ENCODE data around the gene B3GALT2. TPM values are rescaled to one million over a fixed set of nuclear protein-coding genes. Genes with fewer than 3 reads are reported as not detected.

B3GALT2 gene
- total RNA-seq, 1 experiment from 2014 or later: not detected

GRCh38 chr1:193222056-193222615 is 35.7 kb upstream of the B3GALT2 start:
- H2BK5ac ChIP-seq (ENCODE audit: insufficient read length, low read length): no peak overlapping the region
- H3K4me1 Mint-ChIP-seq: peaks cover 17 to 25% of the 10 kb centered on the region in 2 experiments
- no peaks in the 10 kb centered on the region for H4K20me1 ChIP-seq (ENCODE audit: control insufficient read depth, insufficient read depth, insufficient read length)
- H3K23me2 ChIP-seq (ENCODE audit: insufficient read length, low read depth, low read length, poor library complexity, severe bottlenecking): no peaks in the 10 kb centered on the region
- H3K9me3 ChIP-seq (ENCODE audit: control insufficient read depth, low read depth, low read length): no peaks in the 10 kb centered on the region
- H2AK5ac ChIP-seq (ENCODE audit: insufficient read length, low read length): no peak overlapping the region
- H3K18ac ChIP-seq (ENCODE audit: insufficient read length, low read depth, low read length): no peak overlapping the region
- H3K79me1 ChIP-seq (ENCODE audit: insufficient read depth, low read depth, low read length, poor library complexity, severe bottlenecking): no peaks in the 10 kb centered on the region
- H3K27me3 ChIP-seq (ENCODE audit: insufficient read depth, low read length): no peaks in the 10 kb centered on the region
- no peak overlapping the region for H2AFZ ChIP-seq (ENCODE audit: low read length)
- H3K4me1 ChIP-seq (ENCODE audit: insufficient read depth, low read length): no peaks in the 10 kb centered on the region; the same call in 1 of the 2 replicates
- no CpG with 5 or more reads among the region's 8 CpGs for WGBS (ENCODE audit: extremely low coverage, insufficient read length, low lambda C conversion rate)
- H3K27ac ChIP-seq (ENCODE audit: insufficient read length, low read depth, low read length): no peak overlapping the region
- H2BK20ac ChIP-seq (ENCODE audit: low read depth, low read length, poor library complexity, severe bottlenecking): no peak overlapping the region
- H3K36me3 Mint-ChIP-seq (ENCODE audit: insufficient read depth in 1 of 3, low read depth in 3 of 3): peaks cover 6 to 24% (median 19%) of the 10 kb centered on the region in 3 experiments; a peak in 6 of 7 replicates
- no peak overlapping the region for H3T11ph ChIP-seq (ENCODE audit: low read length)
- H2BK15ac ChIP-seq (ENCODE audit: low read depth, low read length): no peak overlapping the region
- H3K14ac ChIP-seq (ENCODE audit: insufficient read depth, low read length): no peak overlapping the region
- H3K9ac ChIP-seq (ENCODE audit: extremely low read depth, insufficient read length, low read length): no peak overlapping the region
- no peak overlapping the region for H3K56ac ChIP-seq (ENCODE audit: insufficient read length, low read depth, low read length)
- H2BK120ac ChIP-seq (ENCODE audit: low read depth, low read length, poor library complexity, severe bottlenecking): no peak overlapping the region
- no peak overlapping the region for H3K23ac ChIP-seq (ENCODE audit: insufficient read length, low read depth, low read length)
- no peak overlapping the region for H2BK12ac ChIP-seq (ENCODE audit: insufficient read length, low read depth, low read length)
- no peak for TF ChIP-seq CTCF (conservative IDR thresholded peaks at IDR 0.05)
- no peak overlapping the region for H4K91ac ChIP-seq (ENCODE audit: insufficient read length, low read depth, low read length)
- H3K27me3 Mint-ChIP-seq (ENCODE audit: low read depth): no peaks in the 10 kb centered on the region
- peak overlapping the region in 1 of 3 experiments; percentile 31; a peak in 2 of 7 replicates for H3K27ac Mint-ChIP-seq
- no peak overlapping the region for H3K4me3 Mint-ChIP-seq
- no peak overlapping the region for H3K4me2 ChIP-seq (ENCODE audit: insufficient read depth, insufficient read length, low read length)
- H3K79me2 ChIP-seq (ENCODE audit: insufficient read depth, low read length): no peaks in the 10 kb centered on the region; the same call in 1 of the 2 replicates
- no peak for DNase-seq
- H4K8ac ChIP-seq (replicated peaks; ENCODE audit: insufficient read length, low read depth, low read length): no peak overlapping the region
- no peak overlapping the region for H4K5ac ChIP-seq (ENCODE audit: insufficient read length, low read depth, low read length)
- no peaks in the 10 kb centered on the region for H3K9me3 Mint-ChIP-seq
- H3K4ac ChIP-seq (ENCODE audit: low read depth, low read length): no peak overlapping the region
